Measurements from ENCODE around the gene SEPTIN8.

DNA sequence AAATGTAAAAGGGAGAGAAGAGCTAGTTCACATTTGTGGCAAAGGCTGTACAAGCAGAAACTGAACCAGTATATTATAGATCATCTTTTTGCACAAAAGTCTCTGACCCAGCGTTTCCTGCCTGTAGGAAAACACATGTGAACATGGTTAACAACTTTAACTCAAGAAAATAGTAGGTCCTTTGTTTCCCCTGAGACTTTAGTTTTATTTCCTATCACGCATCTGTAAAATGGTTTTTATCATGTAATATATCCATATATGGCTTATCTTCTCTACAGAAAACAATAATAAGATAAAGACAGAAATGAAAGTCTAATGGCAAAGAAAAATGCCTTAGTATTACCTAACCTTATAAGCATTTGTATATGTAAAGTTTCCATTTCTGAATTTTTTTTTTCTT is 42.4 kb downstream of the SEPTIN8 start:
- no peak for TF ChIP-seq POLR2A (IDR thresholded peaks at IDR 0.05)
- TF ChIP-seq, protein P1, sequence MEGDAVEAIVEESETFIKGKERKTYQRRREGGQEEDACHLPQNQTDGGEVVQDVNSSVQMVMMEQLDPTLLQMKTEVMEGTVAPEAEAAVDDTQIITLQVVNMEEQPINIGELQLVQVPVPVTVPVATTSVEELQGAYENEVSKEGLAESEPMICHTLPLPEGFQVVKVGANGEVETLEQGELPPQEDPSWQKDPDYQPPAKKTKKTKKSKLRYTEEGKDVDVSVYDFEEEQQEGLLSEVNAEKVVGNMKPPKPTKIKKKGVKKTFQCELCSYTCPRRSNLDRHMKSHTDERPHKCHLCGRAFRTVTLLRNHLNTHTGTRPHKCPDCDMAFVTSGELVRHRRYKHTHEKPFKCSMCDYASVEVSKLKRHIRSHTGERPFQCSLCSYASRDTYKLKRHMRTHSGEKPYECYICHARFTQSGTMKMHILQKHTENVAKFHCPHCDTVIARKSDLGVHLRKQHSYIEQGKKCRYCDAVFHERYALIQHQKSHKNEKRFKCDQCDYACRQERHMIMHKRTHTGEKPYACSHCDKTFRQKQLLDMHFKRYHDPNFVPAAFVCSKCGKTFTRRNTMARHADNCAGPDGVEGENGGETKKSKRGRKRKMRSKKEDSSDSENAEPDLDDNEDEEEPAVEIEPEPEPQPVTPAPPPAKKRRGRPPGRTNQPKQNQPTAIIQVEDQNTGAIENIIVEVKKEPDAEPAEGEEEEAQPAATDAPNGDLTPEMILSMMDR (IDR thresholded peaks at IDR 0.05) = no peak
